ENCODE data around the gene CFAP77. TPM values are rescaled to one million over a fixed set of nuclear protein-coding genes. Genes with fewer than 3 reads are reported as not detected.

Gene CFAP77
- total RNA-seq, 2 donors from 2014 or later, result not detected

DNA sequence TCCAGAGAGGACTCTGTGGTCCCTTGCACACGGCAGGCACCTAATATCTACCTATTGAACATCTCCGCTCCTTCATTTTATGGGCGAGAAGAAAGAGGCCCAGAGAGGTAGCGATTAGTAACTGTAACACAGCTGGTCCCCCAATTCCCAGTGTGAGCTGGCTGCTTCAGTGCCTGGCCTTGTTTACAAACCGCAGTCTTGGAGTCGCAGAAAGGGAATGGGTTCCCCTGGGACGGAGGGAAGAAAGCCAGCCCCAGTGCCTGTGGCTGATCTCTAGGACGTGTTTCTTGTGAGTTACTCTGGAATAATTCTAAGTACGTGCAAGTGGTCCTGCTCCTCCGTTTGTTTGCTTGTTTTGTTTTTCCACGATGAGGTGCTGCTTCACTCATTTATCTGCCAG, 52.0 kb downstream of the CFAP77 start:
- H3K36me3 Mint-ChIP-seq, result no peaks in the 10 kb centered on the region
- no peak overlapping the region for H3K27ac Mint-ChIP-seq
- DNase-seq (ENCODE audit: low spot score in 2 of 2), result no peak
- H3K9me3 Mint-ChIP-seq, result no peaks in the 10 kb centered on the region
- ATAC-seq, result no peak

DNA sequence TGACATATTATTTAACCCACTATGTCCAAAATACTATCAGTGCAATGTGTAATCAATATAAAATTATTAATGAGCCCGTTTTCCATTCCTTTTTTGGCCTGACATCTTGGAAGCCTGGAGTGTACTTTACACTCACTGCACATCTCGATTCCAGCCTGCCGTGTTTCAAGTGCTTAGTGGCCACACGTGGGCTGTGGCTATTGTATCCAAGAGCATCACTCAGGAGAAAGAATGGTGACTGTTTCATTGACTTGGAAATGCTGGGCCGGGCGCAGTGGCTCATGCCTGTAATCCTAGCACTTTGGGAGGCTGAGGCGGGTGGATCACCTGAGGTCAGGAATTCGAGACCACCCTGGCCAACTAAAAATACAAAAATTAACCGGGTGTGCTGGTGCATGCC, 54.5 kb downstream of the CFAP77 start:
- ATAC-seq (no peak), DNase-seq (ENCODE audit: low spot score in 2 of 2) (no peak)
- H3K36me3 Mint-ChIP-seq, result no peaks in the 10 kb centered on the region
- H3K9me3 Mint-ChIP-seq, result no peaks in the 10 kb centered on the region
- no peak overlapping the region for H3K27ac Mint-ChIP-seq

DNA sequence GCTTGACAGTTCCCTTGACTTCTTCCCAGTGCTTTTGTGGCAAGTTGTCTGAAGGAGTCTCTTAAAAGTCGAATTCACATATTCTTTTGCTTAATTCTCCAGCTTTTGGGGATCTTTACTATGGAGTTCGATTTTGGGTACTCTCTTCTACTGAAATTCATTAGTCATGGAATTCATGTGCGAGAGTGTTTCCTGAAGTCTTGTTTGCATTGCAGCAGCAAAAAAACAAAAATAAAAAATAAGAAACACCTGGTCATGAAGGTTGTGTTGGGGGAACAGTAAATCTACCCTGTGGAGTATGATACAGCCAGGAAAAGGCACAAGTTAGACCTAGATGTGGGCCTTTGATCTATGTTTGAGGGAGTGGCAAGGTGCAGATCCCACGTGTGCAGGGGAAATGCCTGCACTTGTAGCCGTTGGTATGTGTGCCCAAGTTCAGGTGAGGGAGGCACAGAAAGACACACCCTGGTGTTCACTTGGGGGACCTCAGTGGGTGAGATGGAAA, 55.2 kb downstream of the CFAP77 start:
- Mint-ChIP-seq H3K9me3 (no peaks in the 10 kb centered on the region), H3K36me3 (no peaks in the 10 kb centered on the region), H3K27ac (no peak overlapping the region)
- no peak for DNase-seq (ENCODE audit: low spot score in 2 of 2)
- no peak for ATAC-seq

DNA sequence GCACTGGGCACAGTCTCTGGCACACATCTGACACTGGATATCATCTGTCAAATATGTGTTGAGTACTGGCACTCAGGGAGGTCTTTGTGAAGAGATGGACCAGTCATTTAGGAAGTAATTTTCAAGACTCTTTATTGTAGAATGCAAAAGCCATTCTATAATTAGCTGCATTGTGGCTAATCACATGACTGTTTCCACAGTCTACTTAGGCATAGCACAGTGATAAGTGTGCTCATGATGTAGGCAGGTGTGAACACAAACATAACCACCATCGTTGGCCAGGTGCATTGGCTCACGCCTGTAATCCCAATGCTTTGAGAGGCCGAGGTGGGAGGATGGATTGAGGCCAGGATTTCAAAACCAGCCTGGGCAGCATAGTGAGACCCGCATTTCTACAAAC, 62.2 kb downstream of the CFAP77 start:
- H3K36me3 Mint-ChIP-seq, result no peaks in the 10 kb centered on the region

DNA sequence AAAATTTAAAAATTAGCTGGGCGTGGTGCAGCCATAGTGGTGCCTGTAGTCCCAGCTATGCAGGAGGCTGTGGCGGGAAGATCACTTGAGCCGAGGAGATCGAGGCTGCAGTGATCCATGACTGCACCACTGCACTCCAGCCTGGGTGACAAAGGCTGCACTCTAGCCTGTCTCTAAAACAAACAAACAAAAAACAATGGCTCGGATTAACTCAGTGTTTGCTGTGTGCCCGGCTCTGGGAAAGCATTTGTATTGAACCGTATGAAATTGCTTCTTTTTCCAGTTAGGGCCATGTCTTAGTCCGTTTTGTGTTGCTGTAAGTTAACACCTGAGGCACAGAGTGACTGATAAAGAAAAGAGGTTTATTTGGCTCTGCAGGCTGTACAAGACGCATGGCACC, 62.6 kb downstream of the CFAP77 start:
- no peak for ATAC-seq
- no peak for DNase-seq (ENCODE audit: low spot score in 2 of 2)
- Mint-ChIP-seq H3K27ac (no peak overlapping the region), H3K36me3 (no peaks in the 10 kb centered on the region), H3K9me3 (no peaks in the 10 kb centered on the region)

More for the DNA sequence above, 62.2 kb downstream of the CFAP77 start:
- DNase-seq (ENCODE audit: low spot score in 2 of 2) (no peak), ATAC-seq (no peak)
- Mint-ChIP-seq H3K27ac (no peak overlapping the region), H3K9me3 (no peaks in the 10 kb centered on the region)

DNA sequence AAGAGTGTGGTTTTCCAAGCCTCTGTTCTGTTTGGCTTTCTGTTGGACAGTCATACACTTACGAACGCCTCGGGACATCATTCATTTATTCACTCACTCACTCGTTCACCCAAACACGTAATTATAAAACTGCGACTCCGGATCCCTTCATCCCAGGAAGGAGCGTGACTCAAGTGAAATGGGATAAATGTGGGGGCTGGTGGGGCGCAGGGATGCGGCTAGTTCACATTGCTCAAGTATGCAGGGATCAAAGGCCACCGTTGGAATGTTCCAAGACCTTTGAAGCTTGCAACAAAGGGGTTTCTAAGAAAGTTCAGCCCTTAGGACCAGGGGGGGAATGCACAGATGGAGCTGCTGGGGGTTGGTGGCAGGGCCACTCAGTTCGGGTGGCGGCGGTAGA, 64.2 kb downstream of the CFAP77 start:
- ATAC-seq, result no peak
- Mint-ChIP-seq H3K9me3 (no peaks in the 10 kb centered on the region), H3K27ac (no peak overlapping the region)

DNA sequence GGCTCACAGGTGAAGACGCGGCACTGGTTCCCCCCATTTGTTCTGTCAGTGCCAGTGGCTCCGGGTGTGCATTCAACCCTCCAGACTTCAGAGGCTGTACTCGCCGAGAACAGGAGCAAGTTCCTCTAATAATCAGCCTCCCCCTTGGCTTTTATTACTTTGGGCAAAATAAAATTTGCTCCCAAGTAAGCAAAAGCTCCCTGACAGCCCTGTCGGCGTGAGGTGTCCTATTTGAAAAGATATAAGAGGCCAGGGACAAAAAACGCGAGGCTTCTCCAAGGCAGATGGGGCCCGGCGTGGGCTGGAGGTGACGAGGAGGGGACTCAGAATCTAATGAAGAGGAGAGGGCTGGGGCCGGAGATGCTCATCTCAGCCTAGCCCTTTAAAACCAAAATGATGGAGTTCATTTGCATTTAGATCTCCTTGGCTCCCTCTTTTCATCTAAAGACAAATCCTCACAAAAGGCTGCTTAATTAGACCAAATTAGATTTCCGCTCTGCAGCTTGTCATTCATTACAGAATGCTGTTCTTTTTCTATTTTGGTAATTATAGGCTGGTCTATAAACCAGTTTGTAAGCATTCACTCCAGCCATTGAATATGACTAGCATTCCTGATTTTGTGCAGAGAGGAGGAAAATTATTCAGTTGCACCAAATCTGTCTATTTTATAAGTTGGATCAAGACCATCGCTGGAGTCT, 68.5 kb downstream of the CFAP77 start:
- no peak overlapping the region for H3K27ac Mint-ChIP-seq
- no peak for DNase-seq (ENCODE audit: low spot score in 2 of 2)
- H3K9me3 Mint-ChIP-seq, result no peaks in the 10 kb centered on the region
- H3K36me3 Mint-ChIP-seq, result no peaks in the 10 kb centered on the region
- no peak for ATAC-seq

More for the DNA sequence above, 64.2 kb downstream of the CFAP77 start:
- no peak for DNase-seq (ENCODE audit: low spot score in 2 of 2)
- H3K36me3 Mint-ChIP-seq, result no peaks in the 10 kb centered on the region

DNA sequence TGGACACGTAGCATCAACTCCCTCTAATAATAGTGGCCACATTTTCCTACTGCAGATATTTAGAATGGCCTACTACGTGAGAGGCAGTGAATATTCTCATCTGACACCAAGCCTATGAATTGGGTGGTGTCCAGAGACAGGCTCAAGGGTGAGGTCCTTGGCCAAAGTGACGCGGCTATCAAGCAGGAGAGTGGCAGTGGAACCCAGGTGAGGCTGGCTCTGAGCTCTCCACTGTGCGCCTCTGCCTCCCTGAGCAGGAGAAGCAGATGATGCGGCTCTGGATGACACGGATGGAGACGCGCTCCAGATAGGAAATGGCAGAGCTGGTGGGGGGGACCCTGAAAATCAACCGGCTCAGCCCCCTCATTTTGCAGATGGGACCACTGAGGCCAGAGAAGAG, 69.7 kb downstream of the CFAP77 start:
- no peak for ATAC-seq
- Mint-ChIP-seq H3K36me3 (no peaks in the 10 kb centered on the region), H3K9me3 (no peaks in the 10 kb centered on the region)

DNA sequence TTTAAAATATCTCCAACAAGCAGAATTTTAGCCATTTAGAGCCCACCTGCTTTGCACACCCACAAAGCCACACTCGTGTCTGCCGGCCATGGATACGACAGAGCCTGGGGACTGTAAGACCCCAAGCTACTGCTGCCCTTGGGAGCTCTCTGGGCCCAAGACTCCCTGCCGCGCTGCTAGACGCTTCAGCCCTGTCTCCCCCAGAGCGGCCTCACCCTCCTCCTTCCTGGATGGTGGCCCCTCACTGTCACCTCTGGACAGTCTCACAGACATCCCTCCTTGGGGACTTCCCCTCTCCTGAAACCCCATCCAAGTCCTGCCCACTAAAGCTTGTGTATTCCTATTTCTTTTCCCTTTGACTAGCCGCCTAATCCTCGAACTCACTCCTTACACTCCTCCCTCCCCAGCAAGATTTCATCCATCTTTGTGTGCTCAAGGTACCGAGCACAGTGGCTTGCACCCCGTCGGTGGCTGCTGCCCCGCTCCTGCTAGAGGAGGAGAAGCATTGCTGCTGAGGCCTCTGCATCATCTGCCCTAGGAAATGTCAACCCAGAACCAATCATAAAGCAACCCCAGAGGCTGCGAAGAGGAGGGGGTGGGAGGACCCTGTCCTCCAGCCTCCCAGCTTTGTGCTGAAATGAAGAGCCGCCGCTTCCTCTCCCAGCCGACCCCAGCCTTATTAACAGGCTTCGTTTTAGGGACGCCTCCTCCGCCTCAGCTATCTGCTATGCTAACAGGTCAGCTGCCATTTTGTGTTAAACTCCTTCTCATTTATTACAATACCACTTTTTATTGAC, 71.2 kb downstream of the CFAP77 start:
- Mint-ChIP-seq H3K36me3 (no peaks in the 10 kb centered on the region), H3K9me3 (no peaks in the 10 kb centered on the region), H3K27ac (no peak overlapping the region)
- ATAC-seq (no peak), DNase-seq (ENCODE audit: low spot score in 2 of 2) (no peak)

More for the DNA sequence above, 69.7 kb downstream of the CFAP77 start:
- DNase-seq (ENCODE audit: low spot score in 2 of 2), result no peak
- H3K27ac Mint-ChIP-seq, result no peak overlapping the region

DNA sequence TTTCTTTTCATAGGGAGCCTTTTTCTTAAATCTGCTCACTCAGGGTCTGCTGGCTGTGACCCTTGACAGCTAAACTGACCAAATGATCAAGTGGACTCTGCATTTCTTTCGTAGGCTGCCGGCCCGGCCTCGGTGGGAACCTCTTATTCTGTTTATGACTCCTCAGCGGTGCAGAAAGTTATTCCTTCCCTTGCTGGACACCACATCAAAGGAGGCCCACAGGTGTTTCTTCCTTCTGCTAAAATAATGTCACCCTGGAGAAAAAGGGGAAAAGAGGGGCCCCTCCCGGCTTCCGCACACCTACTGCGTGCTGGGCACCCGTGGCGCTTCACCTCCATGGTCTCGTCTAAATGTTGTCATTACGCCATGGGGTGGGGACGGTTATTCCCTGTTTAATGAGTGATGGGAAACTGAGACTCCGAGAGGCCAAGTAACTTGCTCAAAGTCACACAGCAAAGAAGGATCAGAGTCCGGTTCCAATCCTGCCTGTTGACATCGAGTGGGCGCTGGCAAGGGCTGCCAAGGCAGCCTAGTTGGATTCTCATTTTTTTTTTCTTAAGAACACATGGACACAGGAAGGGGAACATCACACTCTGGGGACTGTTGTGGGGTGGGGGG, 72.3 kb downstream of the CFAP77 start:
- no peak for ATAC-seq

DNA sequence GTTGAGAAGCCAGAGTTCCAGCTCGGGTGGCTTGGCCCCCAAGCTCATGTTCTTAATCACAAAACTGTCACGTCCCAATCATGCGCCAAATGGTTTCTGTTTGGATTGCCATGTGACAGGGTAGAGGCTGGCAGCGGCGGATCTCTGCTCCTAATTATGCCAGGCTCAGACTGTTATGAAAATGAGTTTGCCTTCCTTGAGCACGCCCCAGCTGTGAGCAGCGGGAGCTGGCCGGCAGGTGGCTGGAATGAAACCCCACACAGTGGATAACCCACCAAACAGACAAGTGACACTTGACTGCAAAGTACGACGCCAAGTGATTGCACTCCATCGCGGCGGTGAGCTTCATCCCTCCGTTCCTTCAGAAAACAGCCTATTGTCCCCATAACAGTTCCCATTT, 75.4 kb downstream of the CFAP77 start:
- ATAC-seq, result no peak
- Mint-ChIP-seq H3K9me3 (no peaks in the 10 kb centered on the region), H3K27ac (no peak overlapping the region), H3K36me3 (no peaks in the 10 kb centered on the region)
- no peak for DNase-seq (ENCODE audit: low spot score in 2 of 2)

More for the DNA sequence above, 72.3 kb downstream of the CFAP77 start:
- no peak for DNase-seq (ENCODE audit: low spot score in 2 of 2)
- Mint-ChIP-seq H3K27ac (no peak overlapping the region), H3K36me3 (no peaks in the 10 kb centered on the region), H3K9me3 (no peaks in the 10 kb centered on the region)

DNA sequence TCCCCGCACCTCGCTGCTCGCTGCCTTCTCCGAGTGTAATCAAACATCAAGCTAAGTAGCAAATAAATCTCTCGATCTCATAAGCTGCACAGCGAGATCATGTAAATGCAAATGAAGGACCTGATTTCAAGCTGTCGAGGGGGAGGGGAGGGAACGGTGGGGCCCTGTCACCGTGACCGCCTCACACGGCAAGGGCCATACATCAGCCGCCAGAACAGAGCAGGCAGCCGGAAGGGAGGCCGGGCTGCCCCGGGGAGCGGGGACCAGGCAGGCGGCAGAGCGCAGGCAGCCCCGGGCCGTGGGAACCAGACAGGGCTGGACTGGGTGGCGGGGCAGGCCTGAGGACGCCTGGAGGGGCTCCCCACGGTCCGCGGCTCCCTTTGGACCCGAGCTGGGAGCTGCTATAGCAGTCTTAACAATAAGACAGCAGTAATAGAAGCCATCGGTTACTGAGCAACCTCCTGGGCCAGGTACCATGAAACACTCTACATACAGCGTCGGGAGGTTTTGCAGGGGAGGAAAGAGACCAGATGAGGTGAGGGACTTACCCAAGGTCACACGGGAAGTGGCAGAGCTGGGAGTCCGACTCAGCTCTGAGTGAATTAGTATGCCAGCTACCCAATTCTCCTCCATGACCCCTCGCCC, 76.8 kb downstream of the CFAP77 start:
- peak; percentile 46 to 61 for DNase-seq (ENCODE audit: low spot score in 2 of 2)
- Mint-ChIP-seq H3K9me3 (no peaks in the 10 kb centered on the region), H3K27ac (peak overlapping the region in 1 of 2 donors; percentile 75), H3K36me3 (no peaks in the 10 kb centered on the region)
- ATAC-seq, result peak; percentile 89 to 93

DNA sequence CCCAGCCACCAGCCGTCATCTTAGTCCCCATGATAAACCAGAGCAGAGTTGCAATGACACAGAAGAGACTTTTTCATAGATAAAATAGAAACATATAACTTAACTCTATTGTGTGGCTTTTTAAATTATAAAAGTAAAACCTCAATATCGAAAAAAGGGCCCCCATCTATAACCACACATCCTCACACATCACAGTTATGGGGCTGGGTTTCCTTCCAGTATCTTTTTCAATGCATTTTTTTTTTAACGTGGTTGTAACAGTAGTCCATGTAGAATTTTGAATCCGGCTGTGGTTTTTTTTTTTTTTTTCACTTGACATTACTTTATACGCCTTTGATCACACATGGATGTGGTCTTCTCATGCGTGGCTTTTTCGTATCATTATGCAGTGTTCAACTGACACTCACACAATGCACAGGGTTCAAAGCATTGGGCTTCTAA, 77.4 kb downstream of the CFAP77 start:
- DNase-seq (ENCODE audit: low spot score in 2 of 2) (no peak), ATAC-seq (peak; percentile 77 to 86)
- Mint-ChIP-seq H3K27ac (peak overlapping the region in 1 of 2 donors; percentile 75), H3K36me3 (no peaks in the 10 kb centered on the region), H3K9me3 (no peaks in the 10 kb centered on the region)

DNA sequence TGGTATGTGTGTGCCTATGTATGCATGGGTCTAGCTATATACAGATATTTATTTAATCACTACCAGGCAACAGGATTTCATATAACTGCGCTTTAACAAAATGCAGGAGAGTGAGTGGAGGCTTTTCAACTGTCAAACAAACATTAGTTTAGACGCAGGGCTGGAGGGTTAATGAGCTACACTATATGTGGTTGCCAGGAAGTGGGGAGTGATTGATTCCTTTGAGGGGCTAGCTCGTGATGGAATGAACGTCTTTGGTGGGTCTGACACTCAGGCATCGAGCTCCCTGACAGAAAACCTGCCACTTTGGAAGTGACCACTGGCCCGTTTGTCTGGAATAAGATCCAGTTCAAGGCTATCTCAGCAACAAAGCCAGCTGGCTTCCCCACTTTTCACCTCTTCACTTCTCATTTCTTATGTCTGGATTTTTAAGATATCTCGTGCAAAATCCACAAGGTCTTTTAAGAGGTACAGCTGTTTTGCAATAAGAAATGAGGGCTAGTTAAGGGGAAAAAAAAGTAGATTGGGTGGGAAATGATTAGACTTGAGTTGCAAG, 78.0 kb downstream of the CFAP77 start:
- DNase-seq (ENCODE audit: low spot score in 2 of 2), result no peak
- H3K27ac Mint-ChIP-seq, result peak overlapping the region in 1 of 2 donors; percentile 75
- no peaks in the 10 kb centered on the region for H3K9me3 Mint-ChIP-seq
- no peak for ATAC-seq
- H3K36me3 Mint-ChIP-seq, result no peaks in the 10 kb centered on the region

DNA sequence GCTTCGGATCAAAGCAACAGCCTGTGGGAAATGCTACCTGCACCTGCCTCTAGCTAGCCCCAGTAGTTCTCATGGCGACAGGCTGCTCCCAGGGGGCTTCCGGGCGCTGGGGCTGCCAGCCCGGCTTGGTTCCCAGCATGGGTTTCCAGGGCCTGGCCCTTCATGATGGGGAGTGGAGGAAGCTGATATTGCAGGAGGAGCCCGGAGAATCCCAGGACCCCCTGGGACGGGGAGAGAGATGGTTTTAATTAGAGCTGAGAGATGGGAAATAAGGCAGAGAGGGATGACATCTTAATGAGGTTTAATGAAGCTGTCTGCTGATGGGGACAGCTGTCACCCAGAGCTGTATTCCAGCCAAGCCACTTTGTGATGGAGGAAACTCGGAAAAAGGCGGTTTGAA, 78.6 kb downstream of the CFAP77 start:
- H3K36me3 Mint-ChIP-seq, result no peaks in the 10 kb centered on the region
- DNase-seq (ENCODE audit: low spot score in 2 of 2) (no peak), ATAC-seq (no peak)
- no peak overlapping the region for H3K27ac Mint-ChIP-seq
- H3K9me3 Mint-ChIP-seq, result no peaks in the 10 kb centered on the region

DNA sequence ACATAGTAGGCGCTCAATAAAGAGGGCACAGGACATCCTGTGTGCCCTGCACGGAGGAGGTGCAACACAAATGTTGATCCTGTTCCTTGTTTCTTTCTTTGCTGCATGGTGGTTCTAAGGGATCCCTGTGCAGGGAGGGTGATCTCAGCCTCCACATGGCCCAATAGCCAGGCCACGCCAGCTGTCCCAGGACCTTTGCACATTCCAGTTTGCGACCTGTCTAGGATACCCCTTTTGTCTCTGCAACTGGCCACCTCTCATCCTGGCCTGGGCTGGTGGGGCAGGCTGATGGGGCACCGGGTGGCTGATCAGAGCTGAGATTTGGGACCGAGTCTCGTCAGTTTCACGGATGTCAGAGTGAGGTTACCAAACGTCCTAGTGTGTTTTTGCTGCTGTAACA, 79.5 kb downstream of the CFAP77 start:
- Mint-ChIP-seq H3K27ac (no peak overlapping the region), H3K36me3 (no peaks in the 10 kb centered on the region), H3K9me3 (no peaks in the 10 kb centered on the region)
- ATAC-seq (no peak), DNase-seq (ENCODE audit: low spot score in 2 of 2) (no peak)
